Loucy (cell line): ENCODE data around the gene VCAN.

ENCODE experiments used
- EZH2phosphoT487 ChIP-seq: fragments of 200-600 bp; IDR thresholded peaks from 2 replicates; pipeline ENCODE4 v1.6.1; 2018; ENCODE audit warnings: antibody characterized with exemption, mild to moderate bottlenecking, moderate library complexity, borderline replicate concordance
- TF ChIP-seq, protein P1 (sequence below): fragments of 200-600 bp; sonication (generic); conservative IDR thresholded peaks from 2 replicates; pipeline ENCODE4 v1.5.1; 2014; ENCODE audit warnings: mild to moderate bottlenecking, antibody characterized with exemption, low read length

- TF ChIP-seq, protein P1, sequence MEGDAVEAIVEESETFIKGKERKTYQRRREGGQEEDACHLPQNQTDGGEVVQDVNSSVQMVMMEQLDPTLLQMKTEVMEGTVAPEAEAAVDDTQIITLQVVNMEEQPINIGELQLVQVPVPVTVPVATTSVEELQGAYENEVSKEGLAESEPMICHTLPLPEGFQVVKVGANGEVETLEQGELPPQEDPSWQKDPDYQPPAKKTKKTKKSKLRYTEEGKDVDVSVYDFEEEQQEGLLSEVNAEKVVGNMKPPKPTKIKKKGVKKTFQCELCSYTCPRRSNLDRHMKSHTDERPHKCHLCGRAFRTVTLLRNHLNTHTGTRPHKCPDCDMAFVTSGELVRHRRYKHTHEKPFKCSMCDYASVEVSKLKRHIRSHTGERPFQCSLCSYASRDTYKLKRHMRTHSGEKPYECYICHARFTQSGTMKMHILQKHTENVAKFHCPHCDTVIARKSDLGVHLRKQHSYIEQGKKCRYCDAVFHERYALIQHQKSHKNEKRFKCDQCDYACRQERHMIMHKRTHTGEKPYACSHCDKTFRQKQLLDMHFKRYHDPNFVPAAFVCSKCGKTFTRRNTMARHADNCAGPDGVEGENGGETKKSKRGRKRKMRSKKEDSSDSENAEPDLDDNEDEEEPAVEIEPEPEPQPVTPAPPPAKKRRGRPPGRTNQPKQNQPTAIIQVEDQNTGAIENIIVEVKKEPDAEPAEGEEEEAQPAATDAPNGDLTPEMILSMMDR = no peak
- TF ChIP-seq EZH2phosphoT487 = no peak
These were observed 156.8 kb downstream of the VCAN start for GRCh38 chr5:83628360-83628759.
